ES-I3 (cell line): ENCODE measurements around the gene MICAL2.

Experiments
- H3K36me3 ChIP-seq: 2 replicates; pipeline ENCODE4 v1.6.1; 2013; ENCODE audit warnings: mild to moderate bottlenecking, low read length, control low read depth, moderate library complexity; ENCODE audit not compliant: insufficient read depth
- H3K4me1 ChIP-seq: 2 replicates; pipeline ENCODE4 v1.6.1; 2013; ENCODE audit warnings: mild to moderate bottlenecking, control low read depth, low read length; ENCODE audit not compliant: insufficient read depth
- H3K9ac ChIP-seq: 2 replicates; pipeline ENCODE4 v1.6.1; 2013; ENCODE audit warnings: low read depth, mild to moderate bottlenecking, low read length, moderate library complexity
- H3K9me3 ChIP-seq: 2 replicates; pipeline ENCODE4 v1.6.1; 2013; ENCODE audit warnings: mild to moderate bottlenecking, low read length, moderate library complexity; ENCODE audit not compliant: control insufficient read depth, insufficient read depth

The MICAL2 gene

DNA sequence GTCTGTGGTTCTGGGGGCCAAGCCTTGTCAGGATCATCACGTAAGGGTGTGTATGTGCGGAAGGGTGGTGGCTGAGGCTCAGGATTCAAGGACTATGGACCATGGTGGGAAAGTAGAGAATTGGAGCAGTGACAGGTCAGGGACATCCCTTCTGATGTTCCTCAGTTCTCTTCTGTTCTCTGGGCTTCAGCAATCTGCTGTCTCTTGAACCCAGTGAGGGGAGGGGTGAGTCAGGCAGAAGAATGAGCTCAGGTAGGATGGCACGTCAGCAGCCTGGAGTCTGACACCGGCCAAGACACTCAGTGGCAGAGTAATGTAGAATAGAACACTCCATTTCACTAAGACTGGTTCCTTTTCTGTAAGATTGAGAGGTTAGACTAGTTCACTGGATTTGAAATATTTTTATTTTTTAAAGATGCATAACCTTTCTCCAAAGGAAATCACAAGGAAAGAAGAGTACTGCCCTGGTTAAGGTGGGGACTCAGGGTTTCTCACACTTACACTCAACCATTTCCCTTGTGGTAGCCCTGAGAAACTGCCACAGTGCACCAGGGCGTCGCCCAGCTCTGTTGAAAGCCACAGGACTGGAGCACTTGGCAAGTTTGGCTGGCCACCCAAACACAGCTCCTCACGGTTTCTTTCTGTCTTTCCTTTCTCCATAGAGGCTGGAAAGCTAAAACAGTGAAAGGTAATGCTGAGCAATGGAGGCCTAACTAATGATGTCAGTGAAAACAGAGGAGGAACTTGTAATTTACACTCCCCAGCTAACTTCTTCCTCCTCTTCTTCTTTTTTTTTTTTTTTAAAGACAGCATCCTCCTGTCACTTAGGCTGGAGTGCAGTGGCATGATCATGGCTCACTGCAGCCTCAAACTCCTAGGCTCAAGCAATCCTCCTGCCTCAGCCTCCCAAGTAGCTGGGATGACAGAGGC, 23.1 kb upstream of the MICAL2 start:
- H3K4me1 ChIP-seq = peaks cover 18% of the 10 kb centered on the region

DNA sequence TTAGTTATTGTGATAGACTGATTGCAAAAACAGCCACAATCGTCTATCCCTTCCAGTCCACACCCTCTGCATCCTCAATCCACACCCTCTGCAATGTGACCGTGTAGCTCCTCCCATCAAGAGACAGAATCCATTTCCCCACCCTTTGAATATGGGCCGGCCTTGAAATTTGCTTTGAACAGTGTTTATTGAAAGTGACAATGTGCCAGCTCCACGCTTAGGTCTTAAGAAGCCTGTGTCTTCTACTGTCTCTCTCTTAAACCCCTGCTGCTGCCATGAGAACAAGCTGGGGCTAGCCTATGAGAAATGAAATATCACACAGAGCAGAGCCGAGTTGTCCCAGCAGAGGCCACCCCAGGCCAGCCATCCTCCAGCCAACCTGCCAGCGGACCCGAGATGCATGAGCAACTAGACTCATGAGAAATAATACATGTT, 22.3 kb upstream of the MICAL2 start:
- H3K9ac ChIP-seq = no peak overlapping the region
- H3K9me3 ChIP-seq = no peaks in the 10 kb centered on the region
- no peaks in the 10 kb centered on the region for H3K36me3 ChIP-seq
- H3K4me1 ChIP-seq = peaks cover 26% of the 10 kb centered on the region

More for the DNA sequence above, 23.1 kb upstream of the MICAL2 start:
- H3K9me3 ChIP-seq = no peaks in the 10 kb centered on the region
- no peaks in the 10 kb centered on the region for H3K36me3 ChIP-seq
- H3K9ac ChIP-seq = no peak overlapping the region

DNA sequence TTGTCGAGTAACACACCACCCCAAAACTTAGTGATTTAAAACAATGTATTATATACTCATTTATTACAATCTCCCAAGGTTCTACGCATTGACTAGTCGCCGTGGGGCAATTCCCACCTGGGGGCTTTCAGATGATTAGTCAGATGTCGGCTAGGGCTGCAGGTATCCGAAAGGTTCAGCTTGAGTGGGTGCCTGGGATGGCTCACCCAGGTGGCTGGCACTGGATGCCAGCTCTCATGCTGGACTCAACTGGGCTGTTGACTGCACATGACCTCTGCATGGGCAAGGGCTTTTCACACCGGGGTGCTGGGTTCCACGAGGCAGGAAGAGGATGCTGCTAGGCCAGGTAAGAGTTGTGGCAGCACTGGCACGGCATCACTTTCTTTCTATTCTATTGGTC, 21.9 kb upstream of the MICAL2 start:
- Histone ChIP-seq H3K36me3 (no peaks in the 10 kb centered on the region), H3K9me3 (no peaks in the 10 kb centered on the region), H3K4me1 (peaks cover 27% of the 10 kb centered on the region), H3K9ac (no peak overlapping the region)

DNA sequence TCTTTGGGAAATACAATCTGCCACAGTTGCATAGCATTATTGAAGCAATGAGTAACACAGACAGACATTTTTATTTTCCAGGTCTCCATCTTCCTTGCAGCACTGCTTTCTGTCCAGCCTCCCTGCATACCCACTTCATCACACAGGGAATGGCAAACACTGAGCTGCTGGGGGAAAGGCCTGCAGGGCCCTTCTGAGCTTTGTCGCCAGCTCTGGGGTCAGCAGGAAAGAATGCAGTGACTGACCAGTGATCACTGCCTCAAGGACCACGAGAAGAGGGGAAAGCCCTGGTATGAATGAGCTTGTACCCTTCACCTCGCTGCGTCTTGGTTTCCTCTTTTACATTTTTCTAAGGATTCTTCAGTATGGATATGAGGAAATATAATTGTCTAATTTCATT, 21.3 kb upstream of the MICAL2 start:
- no peaks in the 10 kb centered on the region for H3K36me3 ChIP-seq
- H3K4me1 ChIP-seq = peaks cover 27% of the 10 kb centered on the region
- H3K9me3 ChIP-seq = no peaks in the 10 kb centered on the region
- no peak overlapping the region for H3K9ac ChIP-seq

DNA sequence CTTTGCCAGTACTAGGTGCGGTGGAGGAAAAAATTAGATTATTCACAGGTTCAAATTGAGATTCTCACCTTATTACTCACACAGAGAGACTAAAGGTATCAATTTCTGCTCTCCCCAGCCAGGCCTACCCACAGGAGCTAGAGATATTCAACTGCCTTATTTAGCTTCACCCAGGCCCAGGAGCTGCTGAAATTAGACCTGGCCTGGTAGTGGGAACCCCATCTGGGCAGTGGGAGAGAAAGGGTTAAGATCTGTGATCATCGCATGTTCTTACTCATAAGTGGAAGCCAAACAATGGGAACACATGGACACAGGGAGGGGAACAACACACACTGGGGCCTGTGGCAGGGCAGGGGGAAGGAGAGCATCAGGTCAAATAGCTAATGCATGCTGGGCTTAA, 20.9 kb upstream of the MICAL2 start:
- Histone ChIP-seq H3K4me1 (peaks cover 27% of the 10 kb centered on the region), H3K9ac (no peak overlapping the region)

DNA sequence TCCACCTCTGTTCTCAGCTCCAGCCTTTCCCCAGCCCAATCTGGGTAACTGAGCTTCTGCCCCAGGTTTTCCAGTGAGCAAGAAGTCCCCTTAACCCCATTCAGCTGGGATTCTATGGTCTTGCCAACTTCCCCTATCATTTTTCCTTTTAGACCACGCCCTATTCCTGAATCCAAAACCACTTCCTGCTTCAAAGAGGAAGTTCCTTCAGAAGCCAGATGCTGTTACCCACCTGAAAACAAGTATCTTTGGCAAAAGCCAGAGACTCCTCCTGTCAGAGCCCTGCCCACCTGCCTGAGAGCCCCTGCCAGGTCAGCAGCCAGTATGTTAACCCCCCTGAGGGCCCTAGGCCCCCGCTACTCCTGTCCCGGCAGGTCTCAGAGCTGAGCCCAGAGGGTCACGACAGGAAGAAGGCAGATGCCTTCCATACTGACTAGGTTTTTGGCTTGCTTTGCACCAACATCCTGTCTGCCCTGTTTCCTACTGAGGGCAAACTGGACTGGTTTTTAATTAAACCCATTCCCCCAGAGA, 20.3 kb upstream of the MICAL2 start:
- H3K9me3 ChIP-seq = no peaks in the 10 kb centered on the region
- H3K4me1 ChIP-seq = peaks cover 32% of the 10 kb centered on the region
- H3K9ac ChIP-seq = no peak overlapping the region
- H3K36me3 ChIP-seq = no peaks in the 10 kb centered on the region

More for the DNA sequence above, 20.9 kb upstream of the MICAL2 start:
- H3K36me3 ChIP-seq = no peaks in the 10 kb centered on the region
- no peaks in the 10 kb centered on the region for H3K9me3 ChIP-seq

DNA sequence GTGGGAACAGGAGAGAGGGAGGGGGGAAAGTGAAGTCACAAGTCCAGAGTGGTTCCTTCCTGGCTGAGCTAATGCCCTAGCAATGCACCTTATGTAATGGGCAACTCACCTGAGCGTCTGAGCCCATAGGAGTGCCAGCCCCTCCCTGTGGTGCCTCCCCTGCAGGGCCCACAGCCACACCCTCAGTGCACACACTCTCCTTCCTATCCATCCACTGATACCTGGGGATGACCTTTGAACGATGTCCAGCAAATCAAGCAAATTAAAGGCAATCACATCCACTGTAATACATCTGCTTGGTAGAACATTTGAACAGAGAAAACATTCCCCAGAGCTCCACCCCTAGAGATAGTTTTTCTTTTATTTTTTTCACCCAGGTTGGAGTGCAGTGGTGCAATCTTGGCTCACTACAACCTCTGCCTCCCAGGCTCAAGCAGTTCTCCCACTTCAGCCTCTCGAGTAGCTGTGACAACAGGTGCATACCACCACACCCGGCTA, 19.6 kb upstream of the MICAL2 start:
- H3K4me1 ChIP-seq = peaks cover 31% of the 10 kb centered on the region
- no peaks in the 10 kb centered on the region for H3K36me3 ChIP-seq
- H3K9ac ChIP-seq = no peak overlapping the region
- H3K9me3 ChIP-seq = no peaks in the 10 kb centered on the region

DNA sequence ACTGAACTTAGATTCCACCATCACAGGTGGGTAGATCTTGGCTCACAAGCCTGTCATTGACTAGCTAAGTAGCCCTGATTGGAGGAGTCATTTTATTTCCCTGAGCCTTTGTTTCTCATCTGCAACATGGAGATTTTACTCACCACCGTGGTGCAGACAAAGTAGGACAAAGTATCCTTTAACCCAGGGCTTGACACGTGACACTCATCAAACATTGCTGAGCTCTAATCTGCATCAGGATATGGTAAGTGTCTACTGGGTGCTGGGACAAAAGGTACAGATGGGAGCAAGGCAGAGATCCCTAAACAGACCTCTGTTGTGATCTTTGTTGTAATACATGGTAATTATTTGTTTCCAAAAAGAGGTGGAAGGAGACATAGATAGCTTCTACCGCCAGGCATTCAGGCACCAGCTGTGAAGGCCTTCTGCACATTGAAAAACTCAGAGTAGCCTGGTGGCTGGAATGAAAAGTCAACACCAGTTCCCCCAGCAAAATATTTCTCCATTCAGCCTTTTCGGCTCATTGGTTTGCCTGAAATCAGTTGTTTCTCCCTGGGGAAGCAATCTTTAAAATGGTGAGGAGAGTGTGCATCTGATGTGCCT, 18.3 kb upstream of the MICAL2 start:
- Histone ChIP-seq H3K36me3 (no peaks in the 10 kb centered on the region), H3K4me1 (peaks cover 27% of the 10 kb centered on the region), H3K9me3 (no peaks in the 10 kb centered on the region), H3K9ac (no peak overlapping the region)

DNA sequence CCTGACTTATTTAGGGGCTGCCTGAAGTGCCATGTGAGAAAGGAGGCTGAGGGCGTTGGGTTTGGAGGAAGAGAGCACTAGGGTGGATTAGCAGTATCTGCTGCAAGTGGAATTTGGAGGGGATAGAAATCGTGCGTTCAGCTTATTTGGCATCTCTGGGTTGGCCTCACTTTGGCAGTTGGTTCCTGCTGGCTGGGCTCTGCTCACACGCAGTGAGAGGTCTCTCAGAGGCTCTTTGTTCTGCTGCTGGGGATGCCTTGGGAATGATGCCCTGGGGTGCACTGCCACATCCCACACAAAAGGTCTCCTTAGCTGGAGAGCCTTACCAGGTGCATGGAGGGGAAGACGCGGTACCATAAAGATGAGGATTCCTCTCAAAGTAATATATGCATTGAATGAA, 17.7 kb upstream of the MICAL2 start:
- no peak overlapping the region for H3K9ac ChIP-seq
- no peaks in the 10 kb centered on the region for H3K9me3 ChIP-seq
- H3K36me3 ChIP-seq = no peaks in the 10 kb centered on the region
- H3K4me1 ChIP-seq = peaks cover 27% of the 10 kb centered on the region

DNA sequence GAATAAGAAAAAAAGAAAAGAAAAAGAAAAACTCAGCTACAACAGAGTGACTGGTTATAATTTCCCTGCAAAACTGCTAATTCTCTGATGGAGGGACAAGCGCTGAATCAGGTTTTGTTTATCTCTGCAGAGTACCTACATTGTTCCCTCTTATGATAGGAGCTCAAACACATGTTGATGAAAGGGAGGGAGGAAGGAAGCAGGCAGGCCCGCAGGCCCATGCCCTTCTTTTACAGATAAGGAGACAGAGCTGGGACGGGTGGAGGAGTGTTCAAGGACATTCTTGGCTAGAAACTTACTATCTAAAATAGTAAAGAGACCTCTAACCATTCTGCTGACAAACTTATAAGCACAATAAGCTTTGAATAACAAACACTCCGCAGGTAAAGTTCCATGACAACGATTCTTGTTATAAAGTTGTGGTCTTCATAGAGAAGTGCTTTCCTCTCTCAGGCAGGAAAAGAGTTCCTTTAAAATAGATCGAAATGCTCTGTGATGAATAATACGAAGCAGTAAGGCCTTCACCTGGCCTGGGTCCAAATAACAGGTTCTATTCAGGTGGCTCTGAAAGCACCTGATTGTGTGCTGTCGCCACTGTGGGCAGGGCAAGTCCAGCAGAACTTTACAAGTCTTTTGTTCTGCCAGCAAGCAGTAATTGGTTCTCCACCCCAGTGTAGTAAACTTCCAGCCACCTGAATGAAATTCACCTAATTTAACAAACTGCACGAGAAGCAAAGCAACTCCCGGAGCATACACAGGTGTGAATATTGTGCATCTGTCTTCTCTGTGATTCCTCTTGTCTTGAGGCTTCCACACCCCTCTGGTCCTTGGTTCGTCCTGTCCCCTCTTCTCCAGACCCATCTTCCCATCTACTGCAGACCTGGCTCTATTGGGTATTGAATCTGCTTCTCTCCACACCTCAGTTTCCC, 15.3 kb upstream of the MICAL2 start:
- no peak overlapping the region for H3K9ac ChIP-seq
- peaks cover 27% of the 10 kb centered on the region for H3K4me1 ChIP-seq
- no peaks in the 10 kb centered on the region for H3K9me3 ChIP-seq
- no peaks in the 10 kb centered on the region for H3K36me3 ChIP-seq

DNA sequence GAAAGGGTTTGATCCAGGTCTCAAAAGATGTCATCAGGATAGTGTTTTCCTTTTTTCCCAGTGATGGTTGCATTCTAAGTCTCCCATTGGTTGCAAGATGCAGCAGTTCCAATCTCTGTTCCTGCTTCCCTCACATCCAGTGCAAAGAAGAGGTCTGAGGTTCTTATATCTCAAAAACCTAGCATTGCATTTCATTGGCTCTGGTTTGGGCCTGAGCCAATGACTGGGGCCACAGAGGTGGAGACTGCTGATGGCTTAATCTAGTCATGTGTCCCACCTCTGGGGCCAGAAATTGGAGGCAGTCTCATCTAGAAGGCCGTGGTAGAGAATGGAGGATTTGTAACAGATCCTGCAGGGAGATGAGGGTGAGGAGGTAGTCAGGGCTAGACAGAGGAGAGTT, 13.2 kb upstream of the MICAL2 start:
- H3K9ac ChIP-seq = no peak overlapping the region
- H3K4me1 ChIP-seq = peaks cover 21% of the 10 kb centered on the region
- H3K36me3 ChIP-seq = no peaks in the 10 kb centered on the region
- no peaks in the 10 kb centered on the region for H3K9me3 ChIP-seq

DNA sequence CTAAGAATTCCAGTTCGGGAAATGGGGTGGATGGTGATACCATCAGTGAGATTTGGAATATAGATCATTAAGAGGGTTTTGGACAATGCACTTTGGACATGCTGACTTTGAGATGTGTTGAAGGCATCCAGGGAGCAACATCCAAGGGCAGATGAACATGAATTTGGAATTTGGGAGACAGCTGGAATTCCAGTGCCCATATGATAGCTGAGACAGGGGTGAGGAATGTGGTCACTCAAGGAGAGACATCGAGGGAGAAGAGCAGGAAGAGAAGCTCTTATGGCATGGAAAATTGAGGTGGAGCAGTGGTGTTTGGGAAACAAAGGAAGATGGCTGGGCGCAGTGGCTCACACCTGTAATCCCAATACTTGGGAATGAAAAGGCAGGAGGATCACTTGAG, 11.8 kb upstream of the MICAL2 start:
- H3K9ac ChIP-seq = no peak overlapping the region
- peaks cover 21% of the 10 kb centered on the region for H3K4me1 ChIP-seq
- H3K36me3 ChIP-seq = no peaks in the 10 kb centered on the region
- no peaks in the 10 kb centered on the region for H3K9me3 ChIP-seq

DNA sequence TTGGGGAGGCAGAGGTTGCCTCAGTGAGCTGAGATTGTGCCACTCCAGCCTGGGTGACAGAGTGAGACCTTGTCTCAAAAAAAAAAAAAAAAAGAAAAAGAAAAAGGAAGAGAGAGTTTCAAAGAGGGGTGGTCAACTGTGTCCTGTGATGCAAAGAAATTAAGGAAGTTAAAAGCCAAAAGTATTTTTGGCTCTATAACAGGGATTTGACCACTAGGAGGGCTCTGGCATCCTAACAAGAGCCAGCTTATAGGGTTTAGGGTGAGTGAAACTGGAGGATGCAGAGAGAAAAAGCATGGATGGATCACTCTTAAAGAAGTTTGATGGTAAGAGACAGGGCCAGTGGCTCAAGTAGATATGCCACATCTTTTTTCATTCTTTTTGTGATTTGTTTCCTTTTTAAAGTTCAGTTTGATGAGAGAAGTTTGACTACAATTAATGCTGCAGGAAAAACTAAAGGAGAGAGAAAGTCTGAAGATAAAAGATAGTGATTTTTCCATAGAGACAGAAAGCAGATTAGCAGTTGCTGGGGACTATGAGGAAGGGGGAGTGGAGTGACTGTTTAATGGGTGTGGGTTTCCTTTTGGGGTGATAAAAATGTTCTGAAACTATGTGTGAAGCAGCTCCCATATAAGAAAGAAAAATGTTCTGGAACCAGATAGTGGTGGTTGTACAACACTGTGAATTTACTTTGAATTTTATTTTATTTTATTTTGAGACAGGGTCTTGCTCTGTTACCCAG, 11.1 kb upstream of the MICAL2 start:
- no peak overlapping the region for H3K9ac ChIP-seq
- H3K4me1 ChIP-seq = peaks cover 26% of the 10 kb centered on the region
- no peaks in the 10 kb centered on the region for H3K9me3 ChIP-seq
- H3K36me3 ChIP-seq = no peaks in the 10 kb centered on the region
